HepG2 (cell line): Measurements from ENCODE around the gene SSNA1. TPM values are rescaled to one million over a fixed set of nuclear protein-coding genes. Genes with fewer than 3 reads are reported as not detected.
A peak's percentile ranks its signal among the peaks of the same experiment; 100 is the strongest.

Source experiments
- ARID2 ChIP-seq: sonication (generic); formaldehyde crosslinking; IDR thresholded peaks from 2 replicates; pipeline ENCODE4 v1.8.1; 2022; ENCODE audit warnings: mild to moderate bottlenecking, missing genetic modification reagents, borderline replicate concordance
- CREM ChIP-seq, 2 experiments: sonication (generic) in 1 of 2; formaldehyde crosslinking in 1 of 2; IDR thresholded peaks; 2 replicates each; pipeline versions ENCODE4 v1.4.0 to v1.6.1; 2016 to 2020; ENCODE audit warnings: antibody characterized with exemption in 1 of 2, mild to moderate bottlenecking in 1 of 2, missing genetic modification reagents in 1 of 2
- DPF2 ChIP-seq: sonication (generic); formaldehyde crosslinking; IDR thresholded peaks from 2 replicates; pipeline ENCODE4 v1.4.0; 2020; ENCODE audit warnings: mild to moderate bottlenecking, low read depth, missing genetic modification reagents, borderline replicate concordance
- GATAD2A ChIP-seq: IDR thresholded peaks from 2 replicates; pipeline ENCODE4 v1.6.1; 2016
- HMGXB4 ChIP-seq, 2 experiments: sonication (generic) in 1 of 2; formaldehyde crosslinking in 1 of 2; IDR thresholded peaks; 2 replicates each; pipeline versions ENCODE4 v1.4.0 to v1.6.1; 2018 to 2020; ENCODE audit warnings: missing genetic modification reagents in 2 of 2, borderline replicate concordance in 1 of 2, low read depth in 1 of 2, mild to moderate bottlenecking in 1 of 2, missing biosample characterization in 1 of 2
- HOXA3 ChIP-seq: sonication (generic); formaldehyde crosslinking; IDR thresholded peaks from 2 replicates; pipeline ENCODE4 v1.5.0; 2020; ENCODE audit warnings: missing genetic modification reagents
- HOXD1 ChIP-seq: sonication (generic); formaldehyde crosslinking; IDR thresholded peaks from 2 replicates; pipeline ENCODE4 v1.5.0; 2020; ENCODE audit warnings: missing genetic modification reagents
- KLF6 ChIP-seq: IDR thresholded peaks from 2 replicates; pipeline ENCODE4 v1.8.0; 2016; ENCODE audit warnings: missing biosample characterization, missing genetic modification reagents
- MLLT10 ChIP-seq: sonication (generic); formaldehyde crosslinking; IDR thresholded peaks from 2 replicates; pipeline ENCODE4 v1.4.0; 2020; ENCODE audit warnings: missing genetic modification reagents
- MTA1 ChIP-seq: sonication (generic); formaldehyde crosslinking; IDR thresholded peaks from 2 replicates; pipeline ENCODE4 v1.4.0; 2020; ENCODE audit warnings: missing genetic modification reagents, mild to moderate bottlenecking, borderline replicate concordance
- NR2F1 ChIP-seq, 2 experiments: fragments of 450-650 bp in 1 of 2; formaldehyde crosslinking in 1 of 2; IDR thresholded peaks; 2 replicates each; pipeline versions ENCODE4 v1.5.0 to v1.6.1; 2016 to 2020; ENCODE audit warnings: mild to moderate bottlenecking in 1 of 2, missing compliant biosample characterization in 1 of 2, missing genetic modification reagents in 1 of 2, moderate library complexity in 1 of 2
- PCBP2 ChIP-seq: fragments of 200-400 bp; formaldehyde crosslinking; optimal IDR thresholded peaks from 2 replicates; pipeline ENCODE3; 2018; ENCODE audit warnings: low read length, low read depth; ENCODE audit not compliant: poor library complexity, severe bottlenecking
- RARG ChIP-seq: sonication (generic); formaldehyde crosslinking; IDR thresholded peaks from 2 replicates; pipeline ENCODE4 v1.4.0; 2020; ENCODE audit warnings: low read depth, mild to moderate bottlenecking, missing genetic modification reagents
- RFXANK ChIP-seq: IDR thresholded peaks from 2 replicates; pipeline ENCODE4 v1.6.1; 2016
- SMARCE1 ChIP-seq: fragments of 450-650 bp; IDR thresholded peaks from 2 replicates; pipeline ENCODE4 v1.6.1; 2017; ENCODE audit warnings: borderline replicate concordance
- SNAI1 ChIP-seq: sonication (generic); formaldehyde crosslinking; IDR thresholded peaks from 2 replicates; pipeline ENCODE4 v1.5.0; 2020; ENCODE audit warnings: mild to moderate bottlenecking, missing genetic modification reagents, borderline replicate concordance
- SRSF9 ChIP-seq: fragments of 200-400 bp; formaldehyde crosslinking; IDR thresholded peaks from 2 replicates; pipeline ENCODE4 v1.6.1; 2018; ENCODE audit warnings: borderline replicate concordance, mild to moderate bottlenecking, low read depth, low read length; ENCODE audit not compliant: insufficient read depth, poor library complexity, severe bottlenecking
- TAF1 ChIP-seq: sonication (generic); formaldehyde crosslinking; IDR thresholded peaks from 2 replicates; pipeline ENCODE4 v1.4.0; 2020; ENCODE audit warnings: missing genetic modification reagents
- TBP ChIP-seq: sonication (generic); formaldehyde crosslinking; IDR thresholded peaks from 2 replicates; pipeline ENCODE4 v1.5.0; 2020; ENCODE audit warnings: missing genetic modification reagents
- ZGPAT ChIP-seq: IDR thresholded peaks from 2 replicates; pipeline ENCODE4 v1.6.1; 2016; ENCODE audit warnings: mild to moderate bottlenecking
- ZNF160 ChIP-seq: sonication (generic); formaldehyde crosslinking; IDR thresholded peaks from 2 replicates; pipeline ENCODE4 v1.8.0; 2022; ENCODE audit warnings: mild to moderate bottlenecking, inconsistent platforms, missing genetic modification reagents
- ZNF296 ChIP-seq: sonication (generic); formaldehyde crosslinking; conservative IDR thresholded peaks from 2 replicates; pipeline ENCODE4 v1.5.0; 2020; ENCODE audit warnings: mild to moderate bottlenecking, missing genetic modification reagents
- ZNF513 ChIP-seq: sonication (generic); formaldehyde crosslinking; conservative IDR thresholded peaks from 2 replicates; pipeline ENCODE4 v1.5.0; 2020; ENCODE audit warnings: missing genetic modification reagents
- ZNF75D ChIP-seq: sonication (generic); formaldehyde crosslinking; IDR thresholded peaks from 2 replicates; pipeline ENCODE4 v1.8.1; 2023; ENCODE audit warnings: missing genetic modification reagents, mild to moderate bottlenecking, borderline replicate concordance
- ZNF761 ChIP-seq: sonication (generic); formaldehyde crosslinking; conservative IDR thresholded peaks from 2 replicates; pipeline ENCODE4 v1.4.0; 2020; ENCODE audit warnings: mild to moderate bottlenecking, missing genetic modification reagents
- ZSCAN30 ChIP-seq: sonication (generic); formaldehyde crosslinking; IDR thresholded peaks from 2 replicates; pipeline ENCODE4 v1.5.0; 2020; ENCODE audit warnings: mild to moderate bottlenecking, missing genetic modification reagents
- polyA plus RNA-seq, 8 experiments: library from polyadenylated mRNA; depleted of rRNA in 3 of 8; stranded (reverse) in 7 of 8; unstranded in 1 of 8; fragments of >200 nt; fragmentation: Illumina TruSeq in 4 of 8; extraction: Trizol in 4 of 8; gene quantifications; 2 replicates each; pipeline versions ENCODE4 v1.2.1 to v1.2.3, GENCODE V29; 2011 to 2016; ENCODE audit warnings: low read depth in 4 of 8, missing spikeins in 1 of 8, mixed read lengths in 1 of 8; ENCODE audit not compliant: insufficient read depth in 1 of 8
- total RNA-seq, 5 experiments: library from RNA; depleted of rRNA; stranded (reverse); fragments of >200 nt; fragmentation: Illumina TruSeq; extraction: Trizol; gene quantifications; 2 replicates each; pipeline ENCODE4 v1.2.3, GENCODE V29; 2016; ENCODE audit warnings: low read depth in 1 of 5

The SSNA1 gene
- total and polyA plus RNA-seq, 2 of the 13 experiments (the other 11 are each of a cell fraction or from before 2014, with no cell fraction given): 35.9 to 49.4 TPM

GRCh38 chr9:137188490-137189296, at the start of gene SSNA1, which contains the start of gene ANAPC2 (continued):
- peak; percentile 100 for TF ChIP-seq HOXA3
- TF ChIP-seq RARG (CRISPR knock-in tag): no peak
- TF ChIP-seq RFXANK (CRISPR knock-in tag): no peak
- peak; percentile 87; the same call in 1 of the 2 replicates for TF ChIP-seq ZNF513 (CRISPR knock-in tag)
- TF ChIP-seq DPF2 (CRISPR knock-in tag): no peak
- no peak for TF ChIP-seq MTA1
- no peak for TF ChIP-seq KLF6 (CRISPR knock-in tag)
- TF ChIP-seq ZGPAT (CRISPR knock-in tag): peak; percentile 89; the same call in 1 of the 2 replicates
- TF ChIP-seq ZNF296 (CRISPR knock-in tag): no peak
- peak; percentile 98 for TF ChIP-seq CREM (IDR thresholded peaks at IDR 0.05)
- peak; percentile 100 for TF ChIP-seq CREM (CRISPR knock-in tag; IDR thresholded peaks at IDR 0.05)
- no peak for TF ChIP-seq SRSF9
- TF ChIP-seq SNAI1 (CRISPR knock-in tag): no peak
- TF ChIP-seq TAF1 (CRISPR knock-in tag): peak; percentile 86
- no peak for TF ChIP-seq ZSCAN30
- no peak for TF ChIP-seq ZNF75D (CRISPR knock-in tag)
- TF ChIP-seq HMGXB4 (CRISPR knock-in tag; IDR thresholded peaks at IDR 0.05; ENCODE audit: borderline replicate concordance in 1 of 2, low read depth in 1 of 2): peak; percentile 58 to 84; a peak in 3 of 4 replicates
- TF ChIP-seq NR2F1 (CRISPR knock-in tag; IDR thresholded peaks at IDR 0.05): peak in 1 of 2 experiments; percentile 44; a peak in 1 of 4 replicates
- no peak for TF ChIP-seq PCBP2
- TF ChIP-seq HOXD1 (CRISPR knock-in tag): peak; percentile 41; the same call in 1 of the 2 replicates
- TF ChIP-seq GATAD2A (CRISPR knock-in tag): peak; percentile 49
- no peak for TF ChIP-seq MLLT10 (CRISPR knock-in tag)
- TF ChIP-seq ZNF160 (CRISPR knock-in tag): peak; percentile 21; the same call in 1 of the 2 replicates
- TF ChIP-seq TBP (CRISPR knock-in tag): peak; percentile 99
- 0 out of 2 replicates have a peak, but pooled peaks have one; percentile 64 for TF ChIP-seq ARID2 (CRISPR knock-in tag)
- TF ChIP-seq ZNF761: no peak
- TF ChIP-seq SMARCE1: no peak
